Measurements from ENCODE around the gene IL22RA2.

IL22RA2 gene

DNA sequence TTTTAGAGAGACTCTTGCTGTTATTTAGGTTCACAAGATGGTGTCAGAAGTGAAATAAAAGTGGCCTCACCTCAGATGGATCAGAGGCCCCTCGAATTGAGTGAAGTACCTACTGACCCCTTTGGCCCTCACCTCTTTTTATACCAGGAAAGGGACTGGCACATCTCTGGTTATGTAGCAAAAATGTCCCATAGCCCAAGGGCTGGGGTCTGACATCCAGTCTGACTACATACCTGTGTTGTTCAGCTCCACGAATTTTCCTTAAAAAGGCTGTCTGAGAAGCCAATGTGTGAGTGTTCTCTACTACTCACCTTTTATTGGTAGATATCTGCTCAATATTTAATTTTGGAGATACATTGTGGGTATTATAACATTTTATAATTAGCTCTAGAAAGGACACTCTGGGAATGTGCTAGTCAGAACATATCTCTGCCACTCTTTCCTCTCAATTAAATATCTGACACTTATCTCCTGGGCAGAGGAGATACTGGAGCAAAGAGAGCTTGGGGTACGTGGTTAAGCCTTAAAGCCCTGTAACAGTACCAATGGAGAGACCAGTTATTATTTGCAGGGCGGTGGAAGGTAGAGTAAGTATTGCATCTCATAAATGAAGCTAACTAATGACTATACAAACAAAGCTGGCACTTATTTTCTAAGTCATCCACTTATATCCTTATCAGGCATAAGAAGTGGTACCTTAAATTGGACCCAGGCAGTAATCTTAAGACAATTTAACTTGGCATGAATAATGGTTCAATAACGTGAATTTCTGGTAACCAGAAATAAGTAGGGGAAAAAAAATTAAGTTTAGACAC lies 20.0 kb upstream of the IL22RA2 start:
- DNase-seq: no peak

DNA sequence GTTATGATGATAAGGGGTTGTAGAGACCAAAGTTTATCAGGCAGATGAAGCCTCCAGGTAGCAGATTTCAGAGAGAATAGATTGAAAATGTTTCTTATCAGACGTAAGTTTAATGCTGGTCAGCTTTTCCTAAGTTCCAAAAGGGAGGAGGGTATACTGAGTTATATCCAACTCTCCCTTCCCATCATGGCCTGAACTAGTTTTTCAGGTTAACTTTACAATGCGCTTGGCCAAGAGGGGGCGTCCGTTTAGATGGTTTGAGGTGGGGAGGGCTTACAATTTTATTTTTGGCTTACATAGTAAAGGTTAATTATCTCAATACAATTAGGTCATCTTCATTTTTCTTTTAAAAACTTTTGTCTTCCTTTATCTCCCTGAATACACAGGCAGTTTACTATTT lies 19.4 kb upstream of the IL22RA2 start:
- DNase-seq: no peak

GRCh38 chr6:137191670-137192069 lies 18.2 kb upstream of the IL22RA2 start:
- DNase-seq: no peak

GRCh38 chr6:137191236-137191635 lies 17.8 kb upstream of the IL22RA2 start:
- DNase-seq: no peak

DNA sequence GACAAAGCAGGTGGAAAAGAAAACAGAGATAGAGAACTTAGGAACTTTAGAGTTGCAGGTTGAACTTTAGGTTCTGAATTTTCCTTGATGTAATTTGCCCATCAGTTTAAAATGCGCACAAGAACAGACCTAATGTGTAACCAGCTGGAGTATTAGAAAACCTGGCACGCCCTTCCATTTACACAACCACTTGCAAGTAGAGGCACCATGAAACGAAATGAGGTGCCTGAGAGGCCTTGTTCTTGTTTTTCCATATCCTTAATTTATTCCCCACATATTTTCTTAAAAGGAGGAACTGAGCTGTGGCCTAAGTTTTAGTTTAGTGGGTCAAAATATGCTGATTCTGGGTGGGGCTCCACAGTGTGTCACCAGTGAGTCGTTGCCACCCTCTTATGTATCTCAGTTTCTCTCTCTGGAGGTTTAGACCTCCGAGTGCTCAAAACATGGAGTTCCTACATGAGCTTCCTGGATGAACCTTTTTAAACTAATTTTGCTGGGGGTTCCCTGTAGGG lies 17.2 kb upstream of the IL22RA2 start:
- DNase-seq: no peak

DNA sequence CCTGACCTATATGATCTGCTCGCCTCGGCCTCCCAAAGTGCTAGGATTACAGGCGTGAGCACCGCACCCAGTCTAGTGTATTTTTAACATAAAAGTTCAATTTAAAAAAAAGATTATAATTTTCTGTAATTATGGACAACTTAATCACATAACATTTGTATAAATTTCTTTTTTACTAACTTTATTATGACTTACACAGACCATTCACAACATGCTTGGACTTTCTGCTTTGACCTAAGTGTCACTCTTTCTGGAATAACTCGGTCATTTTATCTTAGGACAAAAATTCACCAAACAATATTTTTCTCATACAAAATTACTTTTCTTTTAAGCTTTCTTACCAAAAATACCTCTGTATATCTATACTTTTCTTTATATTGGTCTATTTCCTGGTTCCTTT lies 15.4 kb upstream of the IL22RA2 start:
- peak; percentile 43 for DNase-seq

GRCh38 chr6:137185290-137185689 lies 11.8 kb upstream of the IL22RA2 start:
- no peak for DNase-seq

GRCh38 chr6:137182654-137183073 lies 9.2 kb upstream of the IL22RA2 start:
- no peak for DNase-seq

DNA sequence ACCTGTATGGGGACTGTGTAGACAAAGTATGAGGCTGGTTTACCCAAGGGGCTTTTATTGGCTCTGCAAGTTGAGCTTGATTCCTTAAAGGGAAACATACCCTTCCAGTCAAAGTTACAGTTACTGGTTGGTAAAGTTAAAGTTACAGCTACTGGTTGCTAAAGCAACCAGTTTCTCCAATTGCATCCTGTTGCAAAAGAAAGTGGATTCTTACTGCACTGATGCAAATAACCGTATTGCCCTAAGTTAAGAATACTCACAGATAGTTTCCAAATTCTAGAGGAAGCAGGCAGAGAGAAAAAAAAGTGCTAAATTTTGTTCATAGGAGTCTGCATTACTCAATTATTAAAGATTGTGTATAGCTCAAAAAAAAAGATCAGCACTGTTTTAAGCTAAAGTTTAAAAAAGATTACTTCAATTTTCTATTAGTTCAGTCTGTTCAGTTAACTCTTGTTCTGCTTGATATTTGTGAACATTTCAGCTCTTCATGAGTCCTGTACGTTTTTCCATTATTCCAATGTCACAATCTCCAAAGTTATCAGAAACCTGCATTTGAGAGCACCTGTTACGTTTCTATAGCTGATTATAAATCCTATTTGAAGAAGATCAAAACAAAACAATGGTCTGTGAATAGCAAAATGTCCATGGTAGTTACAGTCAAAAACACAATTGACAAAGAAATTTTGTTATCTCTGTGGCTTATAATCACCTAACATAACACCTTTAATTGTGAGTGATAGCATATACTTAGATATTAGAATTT lies 8.6 kb upstream of the IL22RA2 start:
- DNase-seq: no peak

DNA sequence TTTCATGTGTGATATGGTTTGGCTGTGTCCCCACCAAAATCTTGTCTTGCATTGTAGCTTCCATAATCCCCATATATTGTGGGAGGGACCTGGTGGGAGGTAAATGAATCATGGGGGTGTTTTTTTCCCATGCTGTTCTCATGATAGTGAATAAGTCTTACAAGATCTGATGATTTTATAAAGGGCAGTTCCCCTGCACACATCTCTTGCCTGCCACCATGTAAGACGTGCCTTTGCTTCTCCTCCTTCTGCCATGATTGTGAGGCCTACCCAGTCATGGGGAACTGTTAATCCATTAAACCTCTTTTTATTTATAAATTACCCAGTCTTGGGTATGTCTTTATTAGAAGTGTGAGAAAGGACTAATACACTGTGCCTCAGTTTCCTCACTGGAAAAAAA lies 4.2 kb upstream of the IL22RA2 start:
- no peak for DNase-seq

- no peak for DNase-seq
Measured at GRCh38 chr6:137176729-137177128, 3.3 kb upstream of the IL22RA2 start.

DNA sequence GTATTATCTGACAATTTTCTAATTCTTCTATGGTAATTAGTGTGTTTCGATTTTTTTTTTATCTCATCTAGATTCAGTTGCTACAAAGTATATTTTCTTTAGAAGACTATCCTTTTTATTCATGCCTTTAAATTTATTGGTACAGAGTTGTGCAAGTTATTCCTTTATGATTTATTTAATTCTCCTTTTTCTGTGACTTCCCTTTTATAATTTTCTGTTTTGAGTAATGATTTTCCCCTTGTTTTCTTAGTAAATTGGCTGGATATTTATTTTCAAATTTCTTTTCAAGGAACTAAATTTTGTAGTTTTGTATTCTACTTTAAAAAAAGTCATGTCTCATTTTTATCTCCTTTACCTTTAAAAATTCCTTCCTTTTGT lies 2.4 kb upstream of the IL22RA2 start:
- DNase-seq: no peak

GRCh38 chr6:137175157-137175867 lies 1.9 kb upstream of the IL22RA2 start:
- no peak for DNase-seq

DNA sequence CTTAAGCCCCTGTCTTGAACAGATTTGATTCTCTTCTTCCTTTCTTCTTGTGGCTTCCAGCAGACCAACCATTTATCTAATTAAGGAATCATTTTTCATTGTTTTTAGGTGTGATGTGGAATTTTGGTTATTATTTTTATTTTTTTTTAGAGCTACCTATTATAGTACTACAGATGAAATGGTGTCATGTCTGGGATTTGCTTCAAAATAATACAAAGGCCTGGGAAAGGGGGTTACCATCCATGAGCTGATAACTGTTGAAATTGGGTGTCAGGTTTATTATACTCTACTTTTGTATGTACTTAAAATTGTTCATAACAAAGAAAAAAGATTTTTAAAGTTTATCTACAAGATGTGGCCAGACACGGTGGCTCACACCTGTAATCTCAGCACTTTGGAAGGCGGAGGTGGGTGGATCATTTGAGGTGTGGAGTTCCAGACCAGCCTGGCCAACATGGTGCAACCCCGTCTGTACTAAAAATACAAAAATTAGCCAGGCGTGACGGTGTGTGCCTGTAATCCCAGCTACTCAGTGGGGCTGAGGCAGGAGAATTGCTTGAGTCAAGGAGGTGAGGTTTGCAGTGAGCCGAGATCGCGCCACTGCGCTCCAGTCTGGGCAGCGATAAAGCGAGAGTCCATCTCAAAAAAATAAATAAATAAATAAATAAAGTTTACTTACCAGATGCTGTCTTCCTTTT lies 561 bp downstream of the IL22RA2 start:
- no peak for DNase-seq

DNA sequence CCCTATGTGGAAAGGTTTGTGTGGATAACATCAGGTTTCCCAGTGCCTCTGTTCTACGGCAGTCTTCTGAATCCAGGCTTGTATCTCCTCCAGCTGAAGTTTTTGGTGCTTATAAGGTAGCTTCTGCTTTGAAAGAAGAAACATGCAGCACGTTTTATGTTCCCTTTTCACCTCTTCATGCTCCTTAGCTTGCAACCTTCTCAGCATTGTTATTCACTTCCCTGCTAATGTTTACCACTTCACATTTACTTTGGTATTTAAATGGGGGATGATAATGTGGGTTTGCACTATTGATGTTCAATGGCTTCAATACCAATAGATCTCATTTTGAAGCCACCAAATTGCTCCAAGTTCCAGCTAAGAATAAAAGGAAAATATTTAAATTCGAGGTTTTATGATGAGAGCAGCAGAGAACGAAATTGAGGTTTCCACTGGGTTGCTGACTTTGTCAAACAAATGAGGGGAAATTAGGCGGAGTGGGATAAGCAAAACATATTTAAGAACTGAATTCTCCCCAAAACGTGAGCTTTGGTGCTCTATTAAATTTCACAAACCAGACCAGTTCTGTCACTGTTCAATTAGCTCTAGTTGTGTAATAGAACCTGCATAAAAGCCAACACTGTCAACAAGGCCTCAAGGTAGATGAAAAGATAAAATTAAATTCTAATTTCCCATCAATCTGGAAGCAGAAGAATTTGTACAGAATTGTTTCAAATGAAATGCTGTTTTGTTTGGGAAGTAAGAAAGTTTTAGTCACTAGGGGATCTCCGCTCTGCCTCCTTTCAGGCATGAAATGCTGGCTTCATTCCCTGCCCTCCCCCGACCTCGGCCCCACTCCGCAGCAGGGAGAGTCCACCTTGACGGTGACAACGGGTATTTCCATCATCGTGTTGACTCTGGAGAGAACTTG lies 1.4 kb downstream of the IL22RA2 start:
- no peak for DNase-seq

- no peak for DNase-seq
Measured at GRCh38 chr6:137171053-137171374, 2.4 kb downstream of the IL22RA2 start.

- no peak for DNase-seq
Measured at GRCh38 chr6:137170266-137171052, 3.0 kb downstream of the IL22RA2 start.

- no peak for DNase-seq
Measured at GRCh38 chr6:137167702-137168377, 5.6 kb downstream of the IL22RA2 start.

DNA sequence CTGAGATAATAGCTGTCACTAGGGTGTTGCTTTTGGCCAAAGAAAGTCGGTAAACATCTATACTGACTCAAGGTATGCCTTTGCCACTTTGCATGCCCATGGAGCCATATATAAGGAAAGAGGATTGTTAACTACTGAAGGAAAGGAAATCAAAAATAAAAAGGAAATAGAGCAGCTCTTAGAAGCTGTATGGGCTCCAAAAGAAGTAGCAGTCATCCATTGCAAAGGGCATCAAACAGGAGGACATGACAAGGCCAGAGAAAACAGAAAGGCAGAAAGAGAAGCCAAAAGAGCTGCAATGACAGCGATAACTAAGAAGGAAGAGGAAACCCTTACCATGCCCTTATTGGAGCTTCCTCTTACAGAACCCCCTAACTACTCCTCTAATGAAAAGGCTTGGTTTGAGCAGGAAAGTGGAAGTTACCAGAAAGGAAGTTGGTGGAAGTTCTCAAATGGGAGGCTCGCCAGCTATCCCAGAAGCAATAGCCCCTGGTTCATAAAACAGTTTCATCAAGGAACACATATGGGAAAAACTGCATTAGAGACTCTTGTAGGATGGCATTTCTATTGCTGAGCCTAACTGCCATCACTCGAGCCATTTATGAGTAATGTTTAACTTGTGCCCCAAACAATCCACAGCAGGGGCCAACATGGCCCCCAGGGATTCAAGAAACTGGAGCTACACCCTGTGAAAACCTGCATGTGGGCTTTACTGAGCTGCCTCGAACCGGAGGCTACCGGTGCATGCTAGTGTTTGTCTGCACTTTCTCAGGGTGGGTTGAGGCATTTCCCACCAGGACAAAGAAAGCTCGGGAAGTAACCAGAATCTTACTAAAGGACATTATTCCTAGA lies 7.0 kb downstream of the IL22RA2 start:
- DNase-seq: no peak
